ENCODE data around the gene VPS52. TPM values are rescaled to one million over a fixed set of nuclear protein-coding genes. Genes with fewer than 3 reads are reported as not detected.

The VPS52 gene
- total and polyA plus RNA-seq, 9 of the 15 experiments (the other 6 are each of a cell fraction or from before 2014, with no cell fraction given) = 24.4 to 103 (median 40.2) TPM

- no peak; the same call in 1 of the 2 replicates for TF ChIP-seq STAT6 (CRISPR knock-in tag; IDR thresholded peaks at IDR 0.05)
- TF ChIP-seq BACH1 (tag; IDR thresholded peaks at IDR 0.05) = no peak
- TF ChIP-seq ZNF165 (CRISPR knock-in tag; IDR thresholded peaks at IDR 0.05; ENCODE audit: borderline replicate concordance) = no peak
- TF ChIP-seq GTF2B (IDR thresholded peaks at IDR 0.05; ENCODE audit: extremely low read depth, insufficient read length) = no peak
- 0 out of 2 replicates have a peak, but pooled peaks have one; percentile 38 for TF ChIP-seq EHMT2 (IDR thresholded peaks at IDR 0.05)
- TF ChIP-seq ZNF592 (IDR thresholded peaks at IDR 0.05) = peak; percentile 88
- TF ChIP-seq PRDM10 (IDR thresholded peaks at IDR 0.05; ENCODE audit: partially characterized antibody) = peak; percentile 50
- TF ChIP-seq ARID3B (CRISPR knock-in tag; IDR thresholded peaks at IDR 0.05; ENCODE audit: borderline replicate concordance) = no peak
- no peak for TF ChIP-seq DACH1 (IDR thresholded peaks at IDR 0.05; ENCODE audit: partially characterized antibody)
- TF ChIP-seq CHD2 (IDR thresholded peaks at IDR 0.05; ENCODE audit: low read depth, low read length) = peak; percentile 78
- TF ChIP-seq NFIX (CRISPR knock-in tag; IDR thresholded peaks at IDR 0.05; ENCODE audit: low read depth) = no peak
- TF ChIP-seq PRMT5 (CRISPR knock-in tag; IDR thresholded peaks at IDR 0.05) = no peak
- no peak for TF ChIP-seq CBX2 (IDR thresholded peaks at IDR 0.05; ENCODE audit: insufficient read depth, low read length, poor library complexity, severe bottlenecking)
These were observed 5.4 kb upstream of the VPS52 start, which contains the start of gene B3GALT4 (continued) for GRCh38 chr6:33276864-33277662.
